MM.1S (cell line): ENCODE data around the gene LRRC26.

Experiments used
- EZH2 ChIP-seq: fragments of 300-600 bp; sonication (generic); optimal IDR thresholded peaks from 2 replicates; pipeline ENCODE3; 2017; ENCODE audit warnings: low read depth, mild to moderate bottlenecking, antibody characterized with exemption, low read length, mixed read lengths
- TF ChIP-seq, protein P1 (sequence below): fragments of 300-600 bp; sonication (generic); IDR thresholded peaks from 2 replicates; pipeline ENCODE4 v1.5.1; 2016; ENCODE audit warnings: antibody characterized with exemption, low read length, mixed read lengths

GRCh38 chr9:137194909-137195308 lies 25.1 kb upstream of the LRRC26 start:
- TF ChIP-seq, protein P1, sequence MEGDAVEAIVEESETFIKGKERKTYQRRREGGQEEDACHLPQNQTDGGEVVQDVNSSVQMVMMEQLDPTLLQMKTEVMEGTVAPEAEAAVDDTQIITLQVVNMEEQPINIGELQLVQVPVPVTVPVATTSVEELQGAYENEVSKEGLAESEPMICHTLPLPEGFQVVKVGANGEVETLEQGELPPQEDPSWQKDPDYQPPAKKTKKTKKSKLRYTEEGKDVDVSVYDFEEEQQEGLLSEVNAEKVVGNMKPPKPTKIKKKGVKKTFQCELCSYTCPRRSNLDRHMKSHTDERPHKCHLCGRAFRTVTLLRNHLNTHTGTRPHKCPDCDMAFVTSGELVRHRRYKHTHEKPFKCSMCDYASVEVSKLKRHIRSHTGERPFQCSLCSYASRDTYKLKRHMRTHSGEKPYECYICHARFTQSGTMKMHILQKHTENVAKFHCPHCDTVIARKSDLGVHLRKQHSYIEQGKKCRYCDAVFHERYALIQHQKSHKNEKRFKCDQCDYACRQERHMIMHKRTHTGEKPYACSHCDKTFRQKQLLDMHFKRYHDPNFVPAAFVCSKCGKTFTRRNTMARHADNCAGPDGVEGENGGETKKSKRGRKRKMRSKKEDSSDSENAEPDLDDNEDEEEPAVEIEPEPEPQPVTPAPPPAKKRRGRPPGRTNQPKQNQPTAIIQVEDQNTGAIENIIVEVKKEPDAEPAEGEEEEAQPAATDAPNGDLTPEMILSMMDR = no peak
- TF ChIP-seq EZH2 = no peak
